Right forelimb (tissue), 1 donor: ENCODE measurements around the gene CPNE8.

ENCODE experiments used
- DNase-seq: peaks from one replicate; pipeline ENCODE4 v3.0.0-alpha.2; 2018

The CPNE8 gene

GRCh38 chr12:38905480-38906351 lies at the start of gene CPNE8:
CPNE8 (minus strand) TSS chr12:38905591; CDS start chr12:38905534, 57 bp downstream.
- peak; percentile 88 for DNase-seq

- no peak for DNase-seq
These were observed 49.0 kb upstream of the CPNE8 start for GRCh38 chr12:38954238-38954873.

GRCh38 chr12:38949363-38949762 lies 44.0 kb upstream of the CPNE8 start:
- no peak for DNase-seq

DNA sequence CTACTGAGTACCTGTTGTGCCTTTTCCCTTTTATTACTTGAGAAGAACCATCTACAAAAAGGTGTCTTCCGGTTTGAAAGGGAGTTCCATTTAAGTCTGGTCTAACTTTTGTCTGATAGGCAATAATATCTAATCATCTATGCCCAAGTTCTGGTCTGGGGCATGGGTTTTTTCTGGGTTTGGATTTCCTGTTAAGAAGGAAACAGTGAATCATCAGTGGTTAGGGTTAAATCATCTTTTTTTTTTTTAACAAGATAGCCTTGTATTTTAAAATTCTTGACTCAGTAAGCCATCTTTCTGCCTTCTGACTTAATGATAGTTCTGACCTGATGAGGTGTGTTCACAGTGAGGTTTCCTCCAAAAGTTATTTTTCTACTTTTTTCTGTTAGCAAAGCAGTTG lies 29.3 kb upstream of the CPNE8 start:
- DNase-seq = no peak

DNA sequence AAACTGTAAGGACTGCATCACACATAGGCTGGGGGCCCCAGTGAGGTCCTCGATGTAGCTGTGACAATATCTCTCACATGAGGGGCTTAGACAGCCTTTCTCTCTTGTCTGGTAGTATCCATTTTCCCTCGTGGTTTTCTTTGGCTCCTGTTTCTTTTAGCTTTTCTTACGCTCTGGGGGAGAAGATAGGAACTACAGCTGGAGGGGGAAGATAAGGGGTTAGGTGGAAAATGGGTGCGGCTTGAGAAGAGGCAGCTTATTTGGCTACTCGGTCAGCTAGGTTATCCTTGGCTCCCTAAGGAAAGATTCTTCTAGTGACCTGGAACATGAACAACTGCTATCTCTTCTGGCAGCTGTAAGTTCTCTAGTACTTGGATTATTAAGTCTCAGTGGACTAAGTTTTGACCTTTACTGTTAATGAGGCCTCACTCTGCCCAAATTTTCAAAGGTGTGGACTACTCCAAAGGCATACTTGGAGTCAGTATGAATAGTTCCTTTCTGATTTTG lies 28.7 kb upstream of the CPNE8 start:
- DNase-seq = no peak

DNA sequence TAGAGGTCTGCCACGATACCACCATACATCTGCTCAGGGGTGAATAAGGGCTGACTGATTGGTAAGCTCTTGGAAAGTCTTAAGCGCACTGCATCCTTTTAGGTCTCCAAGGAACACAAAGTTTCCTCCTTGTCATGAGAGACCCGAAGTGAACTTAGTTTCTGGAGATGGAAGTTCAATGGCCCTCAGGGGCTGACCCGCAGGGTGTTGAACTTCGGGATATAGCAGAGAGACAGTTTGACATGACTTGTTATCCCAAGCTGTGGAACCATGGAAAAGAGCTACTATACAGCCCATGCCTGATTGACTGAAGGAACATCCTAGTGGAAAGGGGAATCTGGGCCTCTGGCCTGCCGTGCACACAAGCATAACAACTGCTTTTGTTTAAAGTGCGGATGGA lies 26.9 kb upstream of the CPNE8 start:
- no peak for DNase-seq

GRCh38 chr12:38931461-38931860 lies 26.1 kb upstream of the CPNE8 start:
- no peak for DNase-seq

GRCh38 chr12:38930990-38931389 lies 25.6 kb upstream of the CPNE8 start:
- no peak for DNase-seq

GRCh38 chr12:38926501-38926900 lies 21.1 kb upstream of the CPNE8 start:
- DNase-seq = no peak

- no peak for DNase-seq
These were observed 15.8 kb upstream of the CPNE8 start for GRCh38 chr12:38921025-38921677.

DNA sequence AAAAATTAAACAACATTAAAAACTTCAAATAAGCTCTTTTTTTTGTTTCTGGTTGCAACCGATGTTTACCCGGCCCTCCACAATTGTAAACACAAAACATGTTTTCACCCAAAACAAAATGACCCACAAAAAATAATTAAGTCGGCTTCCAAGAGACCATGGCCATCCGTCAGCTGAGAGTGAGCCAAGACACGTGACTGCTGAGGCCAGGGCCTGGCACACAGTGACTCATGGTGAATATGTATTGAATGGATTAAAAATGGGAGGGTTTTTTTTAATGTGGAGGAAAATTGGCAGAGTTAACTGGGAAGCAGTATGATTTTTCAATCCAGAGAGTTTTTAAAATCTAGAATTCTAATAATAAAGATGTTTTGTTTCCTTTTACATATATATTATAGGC lies 13.8 kb upstream of the CPNE8 start:
- DNase-seq = no peak

- no peak for DNase-seq
These were observed 10.2 kb upstream of the CPNE8 start for GRCh38 chr12:38915429-38916182.

DNA sequence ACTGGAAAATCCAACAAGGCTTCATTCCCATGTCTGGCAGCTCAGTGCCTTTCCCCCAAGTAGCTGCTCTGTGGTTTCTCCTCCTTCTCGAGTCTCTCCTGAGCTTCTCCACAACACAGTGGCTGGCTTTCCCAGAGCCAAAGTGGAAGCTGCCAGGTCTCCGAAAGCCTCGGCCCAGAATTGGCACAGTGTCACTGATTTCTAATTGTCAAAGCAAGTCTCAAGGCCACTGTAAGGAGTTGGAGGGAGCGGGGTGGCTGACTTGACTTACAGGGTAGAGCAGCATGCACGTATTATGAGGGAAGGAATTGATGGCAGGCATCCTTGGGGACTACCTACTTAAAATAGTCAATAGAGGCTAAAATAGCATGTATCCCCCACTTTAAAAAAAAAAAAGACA lies 6.7 kb upstream of the CPNE8 start:
- no peak for DNase-seq

GRCh38 chr12:38911611-38912010 lies 6.2 kb upstream of the CPNE8 start:
- DNase-seq = no peak

GRCh38 chr12:38907201-38907923 lies 2.0 kb upstream of the CPNE8 start:
- DNase-seq = no peak

DNA sequence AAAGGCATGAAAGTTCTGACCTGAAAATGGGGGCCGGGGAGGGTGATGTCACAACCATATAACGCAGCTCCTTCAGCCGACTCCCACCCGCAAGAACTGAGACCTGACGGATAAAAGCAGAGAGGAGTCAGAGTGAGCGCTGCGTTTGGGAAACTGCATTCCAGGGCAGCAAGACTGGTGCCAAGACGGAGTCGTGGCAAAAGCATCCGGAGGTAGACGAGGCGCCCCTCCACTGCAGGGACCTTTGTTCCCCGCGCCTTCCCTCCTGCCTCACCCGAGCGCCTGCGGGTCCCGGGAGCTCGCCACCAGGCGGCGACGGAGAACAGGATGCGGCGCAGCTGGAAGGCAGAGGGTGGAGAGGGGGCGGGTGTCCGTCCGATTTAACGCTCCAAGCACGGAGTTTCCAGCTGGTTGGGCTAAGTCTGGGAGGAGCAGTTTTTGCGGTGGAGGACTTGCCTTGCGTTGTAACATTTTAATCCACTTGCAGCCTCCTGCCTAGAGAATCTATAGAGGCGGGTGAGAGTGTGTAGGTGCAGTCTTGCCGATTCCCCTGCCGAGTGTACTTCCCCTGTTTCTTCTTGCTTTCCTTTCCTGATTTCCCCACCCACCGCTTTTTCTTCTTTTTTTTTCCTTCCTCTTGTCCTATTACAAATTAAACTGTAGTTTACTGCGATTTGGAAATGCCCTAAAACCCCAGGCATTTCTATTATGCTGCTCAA lies 1.2 kb upstream of the CPNE8 start:
- peak; percentile 95 for DNase-seq

DNA sequence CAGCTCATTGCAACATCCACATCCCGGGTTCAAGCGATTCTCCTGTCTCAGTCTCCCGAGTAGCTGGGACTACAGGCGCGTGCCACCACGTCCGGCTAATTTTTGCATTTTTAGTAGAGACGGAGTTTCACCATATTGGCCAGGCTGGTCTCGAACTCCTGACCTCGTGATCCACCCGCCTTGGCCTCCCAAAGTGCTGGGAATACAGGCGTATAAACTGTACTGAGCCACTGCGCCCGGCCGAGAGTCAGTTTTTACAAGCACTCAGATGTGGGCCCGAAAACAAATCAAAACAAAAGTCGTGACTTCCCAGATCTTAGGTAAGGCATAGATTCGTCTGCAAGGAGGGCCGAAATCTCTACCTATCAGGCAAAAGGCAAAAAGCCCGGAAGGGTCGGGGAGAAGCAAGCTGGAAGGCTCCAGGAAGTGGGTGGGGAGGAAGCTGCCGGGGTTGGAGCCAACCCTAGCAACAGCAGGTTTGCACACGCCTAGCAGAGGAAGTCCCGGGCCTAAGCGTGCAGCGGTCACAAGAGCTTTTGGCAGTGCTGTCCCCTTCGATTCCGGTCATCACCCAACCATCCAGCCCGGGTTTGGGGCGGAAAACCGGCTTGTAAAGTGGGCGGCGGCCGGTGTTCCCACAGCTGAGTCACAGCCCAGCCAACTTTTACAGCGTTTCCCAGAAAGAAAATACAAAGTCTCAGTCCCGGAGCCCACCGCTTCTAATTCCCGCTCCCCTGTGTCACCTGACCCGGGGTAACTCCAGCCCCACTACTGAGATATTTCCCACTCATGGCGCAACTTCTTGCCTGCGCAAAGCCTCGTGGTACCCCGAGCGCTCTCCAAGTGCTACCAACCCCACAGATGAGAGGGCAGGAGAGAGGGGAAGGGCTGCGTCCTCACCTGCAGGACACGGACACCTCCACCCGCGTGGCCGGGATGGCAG lies 583 bp downstream of the CPNE8 start:
- DNase-seq = peak; percentile 86

- no peak for DNase-seq
These were observed 1.8 kb downstream of the CPNE8 start for GRCh38 chr12:38903596-38903995.

- DNase-seq = no peak
These were observed 7.2 kb downstream of the CPNE8 start for GRCh38 chr12:38898001-38898684.

DNA sequence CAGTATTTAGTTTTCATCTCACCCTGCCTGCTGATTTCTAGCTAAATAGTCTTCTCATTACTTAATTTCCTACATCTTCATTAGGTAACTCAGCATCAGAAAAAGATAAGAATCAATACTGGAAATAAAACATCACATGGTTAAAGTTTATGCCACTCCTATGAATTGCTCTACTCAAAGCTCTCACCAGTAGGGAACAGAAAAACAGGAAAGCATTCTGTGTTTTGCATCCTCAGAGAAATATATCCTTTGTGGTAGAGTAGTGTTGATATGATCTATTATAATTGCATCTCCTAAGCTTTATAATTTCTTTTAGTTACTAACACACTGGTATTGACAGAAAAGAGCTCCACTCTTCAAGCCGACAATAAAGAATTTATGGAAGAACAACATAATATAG lies 9.9 kb downstream of the CPNE8 start:
- DNase-seq = no peak
